Hippocampal formation (tissue), 2 donors: Measurements from ENCODE around the gene VTCN1.
"Not testable (repeated sequence)": the region's sequence is repeated elsewhere in the genome, so short reads cannot be mapped to it uniquely, and the experiment has no call there.

Experiments
- DNase-seq, 2 donors: peaks; one replicate each; lab custom pipeline; 2025; lab: John Stamatoyannopoulos, UW

Gene VTCN1

DNA sequence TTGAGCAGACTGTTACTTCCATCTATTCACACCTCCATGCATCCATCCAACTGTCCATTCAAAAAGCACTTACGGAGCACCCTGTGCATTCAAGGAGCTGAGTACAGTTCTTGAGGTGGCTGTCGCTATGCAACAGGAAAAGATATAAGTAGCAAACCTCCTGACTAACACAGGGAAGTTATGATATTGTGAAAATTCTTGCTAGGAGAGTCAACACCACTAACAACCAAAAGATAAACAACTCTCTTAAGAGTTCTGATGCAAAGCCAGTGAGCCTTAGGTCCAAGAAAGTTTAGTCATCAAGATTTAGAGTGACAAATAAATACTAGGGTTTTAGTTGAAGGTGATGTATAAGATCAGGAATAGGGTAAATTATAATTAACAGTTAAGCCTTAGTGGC is 44.7 kb downstream of the VTCN1 start:
- no peak for DNase-seq

DNA sequence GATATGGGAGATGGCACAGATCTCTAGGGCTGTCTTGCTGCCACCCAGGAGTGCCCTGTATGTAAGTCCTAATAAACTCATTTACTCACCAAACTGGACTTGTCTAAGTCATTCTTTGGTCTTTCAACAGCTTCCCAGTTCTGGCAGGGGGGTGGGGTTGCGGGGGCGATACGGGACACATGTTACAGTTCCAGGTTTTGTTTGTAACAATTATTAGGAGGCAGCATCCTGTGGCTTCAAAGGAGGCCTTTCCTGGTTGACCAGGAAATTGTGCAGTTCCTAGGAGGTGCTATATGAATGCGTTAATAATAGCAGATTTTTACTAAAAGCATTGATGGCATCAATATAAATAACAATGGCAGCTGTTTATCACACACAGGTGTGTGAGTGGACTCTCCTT is 46.5 kb downstream of the VTCN1 start:
- DNase-seq: no peak

DNA sequence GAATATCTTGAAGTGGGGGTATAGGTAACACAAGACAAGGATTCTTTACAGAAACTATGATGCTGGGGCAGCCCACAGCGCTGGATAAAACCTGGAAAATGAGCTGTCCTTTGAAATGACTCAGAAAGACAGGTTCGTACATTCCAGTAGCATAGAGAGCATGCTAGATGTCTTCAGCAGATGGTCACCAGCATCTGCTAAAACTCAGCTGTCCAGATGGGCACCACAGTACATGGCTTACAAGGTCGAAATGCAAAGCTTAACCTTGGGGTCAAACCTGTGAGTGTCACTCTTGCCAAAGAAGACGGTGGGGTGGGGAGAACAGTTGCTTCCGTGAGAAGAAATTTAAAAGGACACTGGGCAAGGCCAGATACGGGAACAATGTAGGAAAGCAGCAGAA is 47.9 kb downstream of the VTCN1 start:
- no peak for DNase-seq

DNA sequence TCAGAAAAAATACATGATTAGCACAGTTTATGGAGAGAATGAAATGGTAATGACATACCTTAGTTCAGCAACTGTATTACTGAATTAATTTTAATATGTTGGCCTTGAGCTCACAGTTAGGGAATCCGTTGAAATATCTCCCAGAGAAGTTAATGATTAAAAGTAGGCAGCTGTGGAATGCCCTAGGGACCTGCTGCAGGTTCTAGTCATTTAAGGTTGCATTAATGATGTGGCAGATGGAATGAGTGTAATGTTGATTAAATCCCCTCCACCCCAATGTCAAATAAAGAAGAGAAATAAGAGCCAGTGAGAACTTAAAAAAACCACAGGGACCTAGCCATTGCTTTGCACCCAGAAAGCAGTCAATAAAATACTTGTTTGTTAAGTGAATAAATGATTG is 48.8 kb downstream of the VTCN1 start:
- no peak for DNase-seq

DNA sequence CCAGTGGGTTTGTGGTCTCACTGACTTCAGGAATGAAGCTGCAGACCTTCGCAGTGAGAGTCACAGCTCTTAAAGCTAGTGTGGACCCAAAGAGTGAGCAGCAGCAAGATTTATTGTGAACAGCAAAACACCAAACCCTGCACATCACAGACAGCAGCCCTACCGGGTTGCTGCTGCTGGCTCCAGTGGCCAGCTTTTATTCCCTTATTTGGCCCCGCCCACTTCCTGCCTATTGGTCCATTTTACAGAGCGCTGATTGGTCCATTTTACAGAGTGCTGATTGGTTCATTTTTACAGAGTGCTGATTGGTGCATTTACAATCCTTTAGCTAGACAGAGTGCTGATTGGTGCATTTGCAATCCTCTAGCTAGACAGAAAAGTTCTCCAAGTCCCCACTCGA is 59.4 kb downstream of the VTCN1 start:
- DNase-seq: not testable (repeated sequence)

DNA sequence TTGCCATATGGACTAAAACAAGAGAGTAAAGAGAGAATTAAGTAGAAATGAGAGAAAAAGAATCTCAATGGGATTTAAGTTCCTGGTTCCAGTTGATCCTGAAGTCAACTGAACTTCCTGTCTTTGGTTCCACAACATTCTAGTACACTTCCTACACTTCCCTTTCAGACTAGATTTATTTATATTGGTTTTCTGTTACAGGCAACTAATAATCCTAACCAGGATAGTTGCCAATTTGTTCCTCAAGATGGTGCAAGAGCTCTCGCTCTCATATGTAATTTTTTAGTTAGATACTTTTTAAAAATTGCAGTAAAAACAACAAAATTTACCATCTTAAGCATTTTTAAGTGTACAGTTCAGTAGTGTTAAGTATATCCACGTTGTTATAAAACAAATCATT is 60.4 kb downstream of the VTCN1 start:
- no peak for DNase-seq

DNA sequence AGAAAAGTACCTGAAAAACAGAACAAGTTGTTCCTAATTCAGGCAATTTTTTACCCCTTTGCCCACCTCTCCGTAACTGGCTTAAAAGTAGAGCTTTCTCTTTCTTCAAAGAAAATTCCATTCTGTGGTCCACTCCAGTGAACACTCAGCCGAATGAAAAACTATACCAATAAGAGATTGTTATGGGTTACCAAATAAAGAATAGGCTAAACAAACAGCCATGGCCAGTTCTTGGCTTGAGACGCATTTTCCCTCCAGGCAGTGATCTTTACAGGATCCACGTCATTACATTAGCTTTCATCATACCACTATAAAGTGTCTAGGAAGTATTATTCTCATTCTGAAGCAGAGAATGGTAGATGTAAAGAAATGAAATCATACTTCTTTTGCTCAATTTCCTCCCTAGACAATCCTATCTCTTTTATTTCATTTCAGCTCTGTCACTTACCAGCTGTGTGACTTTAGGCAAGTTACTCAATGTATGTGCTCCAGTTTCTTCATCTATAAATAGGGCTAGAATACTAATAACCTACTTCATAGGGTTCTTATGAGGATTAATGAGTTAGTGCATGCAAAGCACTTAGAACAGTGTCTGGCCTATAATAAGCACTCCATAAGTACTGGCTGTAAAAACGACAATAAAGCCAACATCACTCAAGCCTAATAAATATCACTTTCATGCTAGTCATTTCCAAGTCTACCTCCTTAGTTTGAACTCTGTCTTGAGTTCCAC is 62.7 kb downstream of the VTCN1 start:
- DNase-seq: no peak

DNA sequence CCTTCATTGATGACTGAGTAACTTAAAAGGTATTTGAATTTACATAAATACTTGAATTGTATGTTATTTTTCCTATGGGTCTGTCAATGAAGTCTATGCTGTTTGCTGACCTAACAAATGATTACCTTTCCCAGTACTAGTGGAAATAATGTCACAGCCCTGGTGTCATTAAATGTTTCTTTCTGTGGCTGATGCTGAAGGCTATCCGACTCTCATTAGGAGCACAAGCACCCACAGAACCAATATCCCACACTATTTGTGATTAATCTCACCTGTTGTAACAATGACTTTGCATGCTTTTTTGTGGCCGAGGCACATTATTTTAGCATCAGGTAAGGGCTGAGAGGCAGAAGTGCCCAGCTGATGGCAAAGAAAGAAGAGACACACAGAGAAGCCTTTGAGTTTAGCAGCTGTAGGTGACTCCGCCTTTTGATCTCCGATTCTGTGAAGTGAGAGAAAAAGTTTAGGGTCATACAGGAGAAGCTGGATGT is 63.3 kb downstream of the VTCN1 start:
- no peak for DNase-seq

DNA sequence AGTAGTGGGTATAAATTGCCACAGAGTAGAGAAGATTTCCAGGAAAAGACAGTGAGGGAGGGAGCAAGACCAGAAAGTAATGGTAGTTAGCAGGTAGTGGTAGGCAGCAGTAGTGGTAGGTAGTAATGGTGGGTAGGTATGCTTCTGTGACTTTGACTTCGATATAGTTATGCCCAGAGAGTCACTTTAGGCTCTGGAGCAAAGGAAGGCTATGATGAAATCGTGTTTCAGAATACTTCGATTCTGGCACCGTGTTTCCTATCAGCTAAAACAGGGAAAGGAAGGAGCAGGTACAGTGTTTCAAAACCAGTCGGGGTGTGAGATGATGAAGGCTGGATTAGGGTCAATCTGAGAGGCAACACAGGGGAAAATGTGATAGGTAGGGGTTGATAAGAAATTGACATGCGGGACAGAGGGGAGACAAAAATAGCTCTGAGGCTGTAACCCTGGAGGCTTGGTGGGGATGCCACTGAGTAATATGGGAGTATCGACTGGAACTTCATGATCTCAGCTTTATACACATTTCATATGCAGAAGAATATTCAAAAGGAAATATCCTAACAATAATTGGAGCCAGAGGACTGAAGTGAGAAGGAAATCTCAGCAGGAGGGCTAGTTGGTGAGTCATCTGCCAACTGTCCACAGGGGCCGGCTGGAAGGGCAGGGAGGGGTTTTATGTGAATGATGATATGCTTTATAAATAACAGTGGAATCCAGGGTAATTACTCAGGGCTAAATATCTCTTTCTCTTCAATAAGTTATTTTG is 64.0 kb downstream of the VTCN1 start:
- DNase-seq: no peak

DNA sequence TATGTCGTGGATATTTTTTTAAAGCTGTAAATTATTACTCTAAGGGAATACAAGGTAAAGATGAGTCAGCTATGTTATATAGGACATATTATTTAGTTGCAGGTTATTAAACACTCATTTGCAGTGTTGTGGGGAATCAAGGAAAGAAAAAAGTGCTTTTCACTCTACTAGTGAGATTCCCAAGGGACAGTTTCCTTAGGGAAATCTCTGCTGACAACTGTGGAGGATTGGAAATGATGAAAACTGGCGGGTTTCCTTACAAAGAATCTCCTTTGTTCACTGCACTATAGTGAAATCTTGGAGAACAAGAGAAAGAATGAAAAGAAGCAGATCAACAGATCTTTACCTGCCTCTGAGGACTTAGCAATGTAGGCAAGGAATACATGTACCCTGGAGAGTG is 64.7 kb downstream of the VTCN1 start:
- DNase-seq: no peak

DNA sequence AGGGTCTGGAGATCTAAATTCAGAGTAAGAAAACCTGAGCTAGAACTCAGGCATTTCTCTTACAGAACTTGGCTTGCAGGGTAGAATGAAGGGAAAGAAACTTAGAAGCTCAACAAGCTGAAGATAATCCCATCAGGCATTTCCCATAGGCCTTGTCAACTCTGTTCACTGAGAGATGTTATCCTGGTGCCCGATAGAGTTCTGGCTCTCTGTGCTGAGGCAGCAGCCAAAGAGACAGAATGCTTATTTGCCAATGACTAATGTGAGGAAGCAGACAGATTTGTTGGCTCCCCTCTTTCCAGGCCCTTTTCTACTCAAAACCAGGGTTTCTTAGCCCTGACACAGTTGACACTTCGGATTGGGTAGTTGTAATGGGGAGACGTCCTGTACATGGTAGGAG is 66.9 kb downstream of the VTCN1 start:
- DNase-seq: no peak

DNA sequence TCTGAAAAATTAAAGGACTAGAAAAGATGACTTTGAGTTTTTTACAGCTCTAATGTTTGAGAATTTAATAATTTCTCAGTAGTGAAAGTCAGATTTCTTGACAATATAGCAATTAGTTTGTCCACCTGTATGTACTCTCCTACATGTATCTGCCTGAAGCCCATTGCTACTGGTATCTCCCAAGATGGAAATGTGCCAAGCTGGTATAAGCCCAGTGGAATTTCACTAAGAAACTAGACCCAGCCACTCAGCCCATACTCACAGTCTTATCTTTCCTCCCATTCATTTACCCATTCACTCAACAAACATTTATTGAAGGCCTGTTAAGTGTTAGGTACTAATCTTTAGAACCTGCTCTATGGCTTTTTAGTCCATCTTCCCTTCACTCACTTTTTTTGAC is 67.6 kb downstream of the VTCN1 start:
- no peak for DNase-seq

DNA sequence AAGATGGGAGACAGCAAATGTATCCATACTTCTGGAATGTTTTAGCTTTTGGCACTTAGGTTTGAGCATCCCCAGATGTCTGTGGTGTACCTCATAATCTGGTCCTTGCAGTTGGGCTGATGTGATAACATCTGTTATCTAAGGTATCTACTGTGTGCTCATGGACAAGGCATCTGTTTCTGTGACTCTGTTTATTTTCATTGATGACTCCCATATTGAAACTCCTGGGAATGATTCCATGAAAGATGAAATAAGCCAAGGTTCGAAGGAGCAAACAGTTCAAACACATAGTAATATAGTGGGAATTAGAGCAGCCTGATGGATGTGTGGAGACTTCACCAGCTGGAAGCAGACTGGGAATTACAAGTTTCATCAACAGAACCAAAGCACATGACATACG is 68.5 kb downstream of the VTCN1 start:
- no peak for DNase-seq

DNA sequence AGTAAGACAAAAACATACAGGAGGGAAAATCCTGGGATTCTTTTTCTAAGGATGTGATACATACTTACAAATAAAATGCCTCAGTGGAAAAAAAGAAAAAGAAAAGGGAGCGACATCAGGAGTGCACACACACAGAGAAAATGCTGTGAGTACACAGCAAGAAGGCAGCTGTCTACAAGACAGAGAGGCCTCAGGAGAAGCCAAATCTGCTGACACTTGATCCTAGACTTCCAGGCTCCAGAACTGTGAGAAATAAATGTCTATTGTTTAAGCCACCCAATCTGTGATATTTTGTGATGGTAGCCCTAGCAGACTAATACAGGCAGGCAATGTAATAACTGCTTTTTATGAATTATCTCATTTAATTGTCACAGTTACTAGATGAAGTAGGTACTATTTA is 72.2 kb downstream of the VTCN1 start:
- DNase-seq: no peak

DNA sequence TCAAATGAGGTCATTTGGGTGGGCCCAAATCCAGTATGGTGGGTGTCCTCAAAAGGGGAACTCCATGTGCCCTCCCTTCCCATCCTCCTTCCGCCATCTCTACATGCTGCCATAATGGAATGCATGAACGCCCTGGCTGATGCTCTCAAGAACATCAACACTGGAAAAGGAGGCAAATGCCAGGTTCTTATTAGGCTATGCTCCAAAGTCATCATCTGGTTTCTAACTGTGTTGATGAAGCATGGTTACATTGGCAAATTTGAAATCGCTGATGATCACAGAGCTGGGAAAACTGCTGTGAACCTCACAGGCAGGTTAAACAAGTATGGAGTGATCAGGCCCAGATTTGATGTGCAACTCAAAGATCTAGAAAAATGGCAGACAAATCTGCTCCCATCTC is 72.6 kb downstream of the VTCN1 start:
- no peak for DNase-seq

DNA sequence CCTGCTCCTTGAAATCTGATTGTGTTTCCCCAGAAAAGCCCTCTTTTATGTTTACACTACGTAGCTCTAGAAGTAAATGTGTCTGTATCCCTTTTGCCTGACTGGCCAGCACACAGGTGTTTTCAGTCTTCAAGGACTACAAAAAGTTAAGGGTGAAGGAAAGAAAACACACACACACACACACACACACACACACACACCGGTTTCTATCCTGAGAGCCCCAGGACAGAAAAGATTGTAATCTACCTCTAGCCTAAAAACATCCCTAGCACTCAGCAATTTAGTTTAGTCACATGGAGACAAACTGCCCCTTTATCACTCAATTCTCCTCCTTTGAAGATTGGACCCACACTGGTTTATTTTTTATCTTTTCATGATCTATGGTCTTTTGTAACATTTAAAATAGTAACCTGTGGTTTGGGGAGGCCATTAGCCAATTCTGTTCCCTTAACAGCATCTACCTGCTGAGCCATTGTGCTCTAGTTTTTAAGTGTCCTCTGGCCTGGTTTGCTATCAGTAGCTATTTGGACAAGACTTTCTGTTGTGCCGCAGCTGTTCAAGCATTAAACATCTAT is 73.4 kb downstream of the VTCN1 start:
- DNase-seq: no peak

DNA sequence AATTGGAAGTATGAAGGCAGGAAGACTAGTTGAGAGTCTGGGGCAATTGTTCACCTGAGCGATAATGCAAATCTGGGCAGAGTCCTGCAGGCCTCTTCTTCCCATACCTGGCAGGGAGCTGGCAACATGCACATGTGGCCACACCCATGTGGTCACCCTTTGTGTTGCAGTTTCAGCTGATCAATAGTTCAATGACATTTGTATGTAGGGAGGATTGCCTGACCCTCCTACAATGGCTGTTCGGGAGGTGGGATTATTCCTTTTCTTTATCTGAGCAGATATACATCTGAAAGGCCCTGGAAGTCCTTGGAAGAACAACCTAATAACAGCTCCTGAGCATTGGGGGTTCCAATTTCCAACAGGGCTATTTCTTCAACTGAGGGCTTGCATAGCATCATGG is 74.0 kb downstream of the VTCN1 start:
- DNase-seq: no peak

DNA sequence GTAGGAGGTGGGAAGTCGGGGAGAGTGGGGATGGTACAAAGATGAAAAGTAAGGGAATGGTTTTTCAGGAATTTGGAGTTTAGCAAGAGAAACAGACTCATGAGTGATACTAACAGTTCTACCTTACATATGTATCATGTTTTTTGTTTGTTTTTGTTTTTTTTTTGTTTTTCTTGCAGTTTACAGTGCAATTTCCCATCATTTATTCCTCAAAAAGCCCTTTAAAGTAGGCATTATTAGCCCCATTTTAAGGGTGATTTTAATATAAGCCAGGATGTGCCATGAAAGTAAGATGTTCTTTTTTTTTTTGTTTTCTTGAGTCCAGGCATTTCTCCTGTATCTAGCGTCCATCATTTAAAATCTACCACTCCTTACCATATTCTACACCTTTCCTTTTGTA is 75.4 kb downstream of the VTCN1 start:
- DNase-seq: no peak

DNA sequence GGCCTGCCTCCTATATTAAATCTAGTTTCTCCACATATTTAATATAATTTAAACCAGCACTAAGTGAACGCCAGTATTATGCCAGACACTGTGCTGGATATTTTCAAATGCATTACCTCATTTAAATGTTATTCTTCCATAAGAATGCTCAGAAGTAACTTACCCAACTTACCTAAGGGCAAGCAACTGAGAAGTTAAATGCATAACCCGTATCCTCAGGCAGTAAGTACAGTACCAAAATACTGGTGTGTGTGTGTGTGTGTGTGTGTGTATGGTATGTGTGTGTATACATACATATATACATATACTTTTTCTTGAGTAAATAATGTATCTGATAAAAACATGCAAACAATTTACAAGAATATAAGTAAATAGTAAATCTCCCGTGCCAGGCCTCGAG is 80.2 kb downstream of the VTCN1 start:
- DNase-seq: no peak

DNA sequence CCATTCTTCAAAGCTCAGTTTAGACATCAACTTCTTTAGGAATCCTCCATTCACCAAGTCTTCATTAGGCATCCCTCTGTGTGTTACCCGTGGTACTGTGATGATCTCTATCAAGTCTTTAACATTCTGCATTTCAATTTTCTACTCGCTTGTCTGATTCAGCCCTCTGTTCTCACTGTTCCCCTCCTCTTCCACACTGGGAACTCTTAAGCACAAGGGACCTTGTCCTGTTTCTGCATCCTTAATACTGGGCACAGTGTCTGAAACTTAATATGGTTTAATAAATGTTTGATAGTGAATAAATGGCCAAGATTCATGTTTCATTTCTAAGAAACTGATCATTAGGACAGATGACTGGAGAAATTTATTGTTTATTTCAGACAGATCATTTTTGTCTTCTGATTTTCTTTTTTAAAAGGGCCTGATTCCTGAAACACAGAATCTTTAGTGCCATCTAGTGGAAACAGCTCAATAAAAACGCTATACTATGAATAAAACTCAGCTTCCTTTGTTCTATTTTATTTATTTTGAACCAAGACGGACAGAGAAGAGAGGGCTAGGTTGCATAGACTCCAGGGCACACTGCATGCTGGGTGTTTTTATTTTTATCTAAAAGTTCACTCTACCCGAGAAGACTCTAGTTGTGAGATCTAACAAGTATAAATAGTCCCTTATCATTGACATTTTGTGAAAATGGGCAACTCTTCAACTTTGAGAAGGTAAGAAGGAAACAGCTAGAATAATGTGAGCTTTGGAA is 82.2 kb downstream of the VTCN1 start:
- peak in 1 of 2 donors; percentile 56 for DNase-seq

DNA sequence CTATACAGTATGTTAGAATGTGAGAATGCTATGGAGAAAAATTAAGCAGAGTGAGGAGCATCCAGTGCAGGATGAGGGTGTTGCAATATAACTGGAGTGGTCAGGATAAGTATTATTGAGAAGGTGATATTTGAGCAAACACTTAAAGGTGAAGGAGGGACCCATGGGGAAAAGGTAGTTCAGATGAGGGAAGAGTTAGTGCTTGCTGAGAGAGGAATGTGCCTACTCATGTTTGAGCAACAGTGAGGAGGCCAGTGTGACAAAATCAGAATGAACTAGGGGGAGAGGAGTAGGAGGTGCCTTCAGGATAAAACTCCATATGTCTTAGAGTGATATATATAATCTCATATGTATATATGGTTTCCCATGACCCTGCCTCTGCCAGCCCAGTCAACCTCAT is 82.9 kb downstream of the VTCN1 start:
- DNase-seq: no peak

DNA sequence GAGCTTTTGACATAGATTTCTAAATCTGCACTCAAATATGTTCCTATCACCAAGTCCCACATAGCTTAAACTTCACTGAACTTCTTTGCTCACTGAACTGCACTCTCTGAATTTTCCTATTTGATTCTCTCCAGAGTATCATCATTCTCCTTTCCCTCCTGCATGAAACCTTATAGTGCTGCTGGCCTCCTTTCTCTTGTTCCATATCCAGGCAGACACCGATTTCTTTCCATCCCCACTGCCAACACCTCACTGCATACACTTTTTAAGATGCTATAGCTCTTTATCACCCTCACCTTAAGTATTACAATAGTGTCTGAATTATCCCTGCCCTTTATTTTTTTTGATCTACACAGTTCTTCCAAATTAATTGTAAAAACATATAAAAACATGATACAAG is 86.1 kb downstream of the VTCN1 start:
- no peak for DNase-seq

DNA sequence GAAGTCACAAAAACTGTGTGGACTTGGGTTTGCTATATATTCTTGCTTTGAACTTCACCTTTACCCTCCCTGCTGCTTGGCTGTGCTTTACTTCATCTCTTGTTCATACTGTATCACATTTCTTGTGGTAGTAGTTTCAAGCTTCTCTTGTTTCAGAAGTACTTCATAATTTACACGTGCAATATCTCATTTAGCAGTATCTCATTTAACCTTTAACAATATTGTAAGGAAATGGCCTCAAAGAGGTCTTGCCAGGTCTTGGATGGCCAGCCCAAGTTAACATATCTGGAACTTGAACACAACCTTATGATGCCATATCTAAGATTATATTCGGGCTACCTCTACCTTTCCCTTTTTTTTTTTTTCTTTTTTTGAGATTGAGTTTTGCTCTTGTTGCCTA is 87.5 kb downstream of the VTCN1 start:
- DNase-seq: no peak
